GM19099 (cell line): ENCODE measurements around the gene PTGES3.

ENCODE experiments used
- POLR2A ChIP-seq: IDR thresholded peaks from 3 replicates; pipeline ENCODE4 v1.6.1; 2011; ENCODE audit warnings: low read depth; ENCODE audit not compliant: insufficient read length; ENCODE audit errors: extremely low read depth

Gene PTGES3

GRCh38 chr12:56677680-56678079 is 10.4 kb downstream of the PTGES3 start:
- no peak for TF ChIP-seq POLR2A

GRCh38 chr12:56676851-56677580 is 11.1 kb downstream of the PTGES3 start:
- TF ChIP-seq POLR2A, result no peak

GRCh38 chr12:56671608-56672007 is 16.5 kb downstream of the PTGES3 start:
- TF ChIP-seq POLR2A, result no peak

GRCh38 chr12:56670836-56671235 is 17.2 kb downstream of the PTGES3 start:
- no peak for TF ChIP-seq POLR2A

GRCh38 chr12:56668197-56668457 is 20.0 kb downstream of the PTGES3 start:
- no peak for TF ChIP-seq POLR2A

GRCh38 chr12:56661979-56662638 is 26.0 kb downstream of the PTGES3 start:
- TF ChIP-seq POLR2A, result peak; percentile 20

- TF ChIP-seq POLR2A, result no peak
Observed at GRCh38 chr12:56661560-56661959, 26.5 kb downstream of the PTGES3 start.

- no peak for TF ChIP-seq POLR2A
Observed at GRCh38 chr12:56658921-56659320, 29.2 kb downstream of the PTGES3 start.

- no peak for TF ChIP-seq POLR2A
Observed at GRCh38 chr12:56657416-56658379, 30.4 kb downstream of the PTGES3 start.

GRCh38 chr12:56645717-56646446 is 42.2 kb downstream of the PTGES3 start, which contains the start of gene ATP5F1B:
TSS of gene ATP5F1B (minus strand) at chr12:56645984. CDS start at chr12:56645963, 21 bp downstream.
- TF ChIP-seq POLR2A, result peak; percentile 99

GRCh38 chr12:56645201-56645716 is 42.8 kb downstream of the PTGES3 start:
- no peak for TF ChIP-seq POLR2A

GRCh38 chr12:56644654-56645053 is 43.4 kb downstream of the PTGES3 start:
- TF ChIP-seq POLR2A, result no peak

- TF ChIP-seq POLR2A, result no peak
Observed at GRCh38 chr12:56641219-56641618, 46.9 kb downstream of the PTGES3 start.

GRCh38 chr12:56637621-56638020 is 50.5 kb downstream of the PTGES3 start:
- TF ChIP-seq POLR2A, result no peak

- peak; percentile 29 for TF ChIP-seq POLR2A
Observed at GRCh38 chr12:56636675-56637540, 51.2 kb downstream of the PTGES3 start.
